GM18507 (cell line): ENCODE results near the gene DNAJB9.

Experiments
- DNase-seq: peaks from one replicate; pipeline ENCODE4 v3.0.0; 2011; ENCODE audit warnings: low read depth; ENCODE audit not compliant: insufficient read length; ENCODE audit errors: extremely low spot score
- FAIRE-seq: peaks from 2 replicates; lab custom pipeline; 2011; peaks lifted over from hg19 to GRCh38; lab: Jason Lieb, UNC

DNAJB9 gene

GRCh38 chr7:108561047-108561619 is 8.5 kb upstream of the DNAJB9 start:
- DNase-seq (no peak), FAIRE-seq (no peak)

- no peak for FAIRE-seq
- no peak for DNase-seq
These were observed 3.7 kb upstream of the DNAJB9 start for GRCh38 chr7:108565987-108566386.

DNA sequence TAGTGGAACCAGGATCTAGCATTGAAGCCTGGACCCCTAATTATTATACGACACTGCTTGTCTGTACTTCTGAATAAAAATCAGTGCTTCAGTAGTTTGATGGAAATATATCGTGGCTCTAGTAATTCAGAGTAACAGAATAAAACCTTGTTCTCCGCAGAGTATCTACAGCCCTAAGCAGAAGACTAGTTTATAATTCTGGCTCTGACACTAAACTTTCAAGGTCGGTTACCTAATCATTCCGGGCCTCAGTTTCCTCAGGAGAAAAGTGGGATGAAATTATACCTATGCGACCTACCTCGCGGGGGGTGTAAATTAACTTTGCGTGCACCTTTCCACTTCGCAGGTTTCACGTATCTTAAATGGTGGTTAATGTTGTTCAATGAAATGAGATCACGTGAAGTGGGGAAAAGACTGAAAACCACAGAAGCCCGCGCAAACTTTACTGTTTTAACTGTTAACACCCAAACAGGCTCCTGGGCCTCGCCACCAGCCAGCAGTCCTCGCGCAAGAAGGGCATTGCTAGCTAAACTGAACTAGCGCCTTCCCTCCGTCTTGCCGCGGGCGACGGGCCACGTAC is 783 bp upstream of the DNAJB9 start:
- FAIRE-seq (no peak), DNase-seq (no peak)

- DNase-seq (no peak), FAIRE-seq (peak; percentile 72)
These were observed 577 bp downstream of the DNAJB9 start for GRCh38 chr7:108570146-108570755.

- no peak for FAIRE-seq
- DNase-seq: no peak
These were observed 2.8 kb downstream of the DNAJB9 start for GRCh38 chr7:108572480-108572879.

DNA sequence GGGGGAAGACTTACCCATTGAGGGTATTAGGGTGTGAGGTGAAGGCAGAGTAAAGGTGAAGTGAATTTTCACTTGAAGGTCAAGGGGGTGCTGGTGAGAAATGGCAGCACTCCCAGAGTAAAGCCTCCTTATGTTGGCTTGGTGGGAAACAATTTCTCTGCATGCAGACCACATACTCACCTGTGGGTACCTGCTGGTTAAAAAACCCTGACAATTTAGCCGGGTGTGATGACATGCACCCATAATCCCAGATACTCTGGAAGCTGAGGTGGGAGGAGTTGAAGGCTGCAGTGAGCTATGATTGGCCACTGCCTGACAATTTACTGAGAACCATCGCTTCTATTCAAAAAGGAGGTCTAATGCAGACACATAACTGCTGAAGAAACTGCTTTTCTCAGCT is 5.5 kb downstream of the DNAJB9 start:
- FAIRE-seq: no peak
- no peak for DNase-seq

DNA sequence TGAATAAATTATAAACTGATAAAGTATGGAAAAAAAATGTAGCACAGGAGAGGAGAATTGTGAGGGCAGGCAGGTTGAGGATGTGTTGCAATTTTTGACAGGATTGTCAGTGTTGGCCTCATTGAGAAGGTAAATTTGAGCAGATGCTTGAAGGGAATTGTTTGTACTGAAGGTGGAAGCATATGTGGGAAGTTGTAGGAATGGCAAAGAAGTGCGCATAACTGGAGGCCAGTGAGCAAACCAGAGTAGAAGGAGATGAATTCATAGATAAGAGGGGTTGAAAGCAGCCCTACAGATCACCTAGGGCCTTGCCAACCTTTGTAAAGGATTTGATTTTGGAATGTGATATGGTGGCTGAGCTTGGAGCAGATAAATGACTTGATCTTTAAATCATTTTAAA is 6.4 kb downstream of the DNAJB9 start:
- FAIRE-seq: no peak

GRCh38 chr7:108578937-108579336 is 9.3 kb downstream of the DNAJB9 start:
- DNase-seq: no peak
- no peak for FAIRE-seq

More for the DNA sequence above, 6.4 kb downstream of the DNAJB9 start:
- no peak for DNase-seq

- DNase-seq (no peak), FAIRE-seq (no peak)
These were observed 10.6 kb downstream of the DNAJB9 start for GRCh38 chr7:108580298-108580697.

DNA sequence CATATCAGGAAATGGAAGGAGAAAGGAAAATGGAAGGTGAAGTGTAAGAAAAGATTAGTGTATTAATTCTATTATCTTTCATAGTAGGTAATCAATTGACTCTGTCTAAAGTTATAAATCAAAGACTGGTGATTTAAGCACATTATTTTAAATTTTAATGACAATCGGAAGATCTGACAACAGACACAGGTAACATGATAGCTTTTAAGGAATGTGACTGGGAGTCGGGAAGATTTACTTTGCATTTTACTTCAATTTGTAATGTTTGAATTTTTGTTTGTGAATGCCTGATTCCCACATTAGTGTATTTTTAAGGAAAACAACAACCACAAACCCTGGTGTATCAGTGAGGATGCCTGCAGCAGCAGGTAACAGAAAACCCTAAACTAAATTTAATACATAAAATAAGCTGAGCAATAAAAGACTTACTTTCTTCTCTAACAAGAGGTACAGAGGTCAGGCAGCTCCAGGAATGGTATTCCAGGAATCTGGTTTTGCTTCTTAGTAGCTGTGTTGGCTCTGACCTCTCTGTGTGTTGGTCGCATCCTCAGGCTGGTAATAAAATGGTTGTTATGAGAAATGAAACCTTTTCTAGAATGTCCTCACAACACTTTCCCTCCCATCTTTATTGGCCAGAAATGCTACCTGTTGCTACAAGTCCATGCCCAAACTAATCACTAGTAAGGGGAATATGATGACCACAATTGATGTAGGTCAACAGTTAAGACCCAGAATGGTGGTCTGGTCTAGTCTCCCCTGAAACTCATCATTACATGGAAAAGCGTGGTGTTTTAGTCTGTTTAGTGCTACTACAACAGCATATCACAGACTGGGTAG is 12.2 kb downstream of the DNAJB9 start:
- FAIRE-seq (no peak), DNase-seq (no peak)

- no peak for FAIRE-seq
- DNase-seq: no peak
These were observed 14.5 kb downstream of the DNAJB9 start for GRCh38 chr7:108584211-108584610.

- no peak for DNase-seq
- no peak for FAIRE-seq
These were observed 16.2 kb downstream of the DNAJB9 start for GRCh38 chr7:108585843-108586242.

- DNase-seq (no peak), FAIRE-seq (no peak)
These were observed 16.6 kb downstream of the DNAJB9 start for GRCh38 chr7:108586274-108586710.

GRCh38 chr7:108589199-108589598 is 19.5 kb downstream of the DNAJB9 start:
- DNase-seq (no peak), FAIRE-seq (no peak)

DNA sequence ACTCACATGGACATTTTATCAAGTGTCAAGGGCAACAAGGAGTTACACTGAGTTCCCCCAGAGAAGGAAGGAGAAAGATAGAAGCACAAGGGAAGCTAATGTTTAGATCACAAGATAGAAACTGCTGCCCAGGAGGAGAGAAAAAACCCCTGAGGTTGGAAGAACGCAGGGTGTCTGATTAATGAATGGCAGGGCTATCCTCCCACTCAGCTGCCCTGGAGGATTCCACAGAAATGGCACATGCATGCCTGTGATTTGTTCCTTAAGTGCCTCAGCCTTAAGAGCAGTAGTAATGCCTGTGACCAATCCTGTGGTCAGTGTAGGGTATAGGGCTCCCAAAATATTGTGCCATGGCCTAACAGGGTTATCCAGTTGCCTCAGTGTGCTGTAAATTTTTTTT is 20.2 kb downstream of the DNAJB9 start:
- FAIRE-seq (peak; percentile 15), DNase-seq (no peak)

DNA sequence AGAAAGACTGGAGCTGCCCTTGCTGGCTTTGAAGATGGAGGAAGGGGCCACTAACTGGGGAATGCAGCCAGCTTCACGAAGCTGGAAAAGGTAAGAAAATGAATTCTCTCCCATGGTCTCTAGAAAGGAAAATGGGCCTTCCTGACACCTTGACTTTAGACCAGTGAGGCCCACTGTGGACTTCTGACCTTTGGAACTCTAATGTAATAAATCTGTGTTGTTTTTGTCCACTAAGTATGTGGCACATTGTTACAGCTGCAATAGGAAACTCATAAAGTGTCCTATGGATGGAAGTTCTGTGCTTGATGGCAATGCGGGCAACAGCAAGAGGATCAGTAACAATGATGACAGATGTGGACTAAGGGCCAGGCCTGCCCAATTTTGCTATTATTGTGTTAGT is 20.9 kb downstream of the DNAJB9 start:
- DNase-seq (no peak), FAIRE-seq (no peak)

DNA sequence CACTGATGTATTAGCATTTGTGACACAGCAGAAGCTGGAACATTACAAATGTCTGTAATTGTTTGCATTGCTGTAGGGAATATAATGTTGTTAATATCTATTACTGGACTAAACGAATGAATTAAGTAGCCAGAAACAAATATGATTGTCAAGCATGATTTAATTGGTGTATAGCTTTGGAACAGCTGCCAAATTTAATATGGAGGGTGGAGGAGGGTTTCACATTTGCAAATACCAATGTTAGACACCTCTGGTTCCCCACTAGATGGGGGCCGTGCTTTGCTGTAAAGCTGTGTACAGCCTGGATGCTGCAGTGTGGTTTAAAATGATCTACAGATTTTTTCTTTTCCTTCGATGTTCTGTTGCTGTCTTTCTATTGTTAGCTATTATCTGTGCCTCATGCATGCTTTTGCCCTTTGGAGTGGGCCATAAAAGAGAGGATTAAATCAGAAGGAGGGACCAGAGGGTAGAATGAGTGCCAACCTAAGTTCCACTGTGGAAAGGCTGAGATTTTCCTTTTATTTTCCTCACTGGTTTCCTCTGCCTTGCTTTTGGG is 23.1 kb downstream of the DNAJB9 start:
- DNase-seq (no peak), FAIRE-seq (no peak)

DNA sequence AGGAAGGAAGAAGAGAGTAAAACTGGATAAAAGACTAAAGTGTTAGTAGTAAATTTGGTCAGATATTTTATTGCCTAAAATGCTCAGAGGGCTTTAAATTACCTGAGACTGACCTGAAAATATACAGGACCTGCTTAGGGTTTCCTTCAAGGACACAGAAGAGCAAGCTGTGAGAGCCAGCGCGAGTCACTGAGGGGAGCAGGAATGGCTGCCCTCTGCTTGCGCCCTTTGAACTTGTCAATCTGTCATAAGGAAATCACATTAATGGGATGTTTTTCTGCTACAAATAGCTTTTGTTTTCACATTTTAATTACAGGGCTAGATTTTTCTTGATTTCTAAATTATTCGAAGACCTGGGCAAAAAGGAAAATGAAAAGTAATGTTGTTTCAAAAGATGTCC is 26.9 kb downstream of the DNAJB9 start:
- FAIRE-seq: no peak

GRCh38 chr7:108598153-108598552 is 28.5 kb downstream of the DNAJB9 start:
- FAIRE-seq (no peak), DNase-seq (no peak)

More for the DNA sequence above, 26.9 kb downstream of the DNAJB9 start:
- DNase-seq: no peak

DNA sequence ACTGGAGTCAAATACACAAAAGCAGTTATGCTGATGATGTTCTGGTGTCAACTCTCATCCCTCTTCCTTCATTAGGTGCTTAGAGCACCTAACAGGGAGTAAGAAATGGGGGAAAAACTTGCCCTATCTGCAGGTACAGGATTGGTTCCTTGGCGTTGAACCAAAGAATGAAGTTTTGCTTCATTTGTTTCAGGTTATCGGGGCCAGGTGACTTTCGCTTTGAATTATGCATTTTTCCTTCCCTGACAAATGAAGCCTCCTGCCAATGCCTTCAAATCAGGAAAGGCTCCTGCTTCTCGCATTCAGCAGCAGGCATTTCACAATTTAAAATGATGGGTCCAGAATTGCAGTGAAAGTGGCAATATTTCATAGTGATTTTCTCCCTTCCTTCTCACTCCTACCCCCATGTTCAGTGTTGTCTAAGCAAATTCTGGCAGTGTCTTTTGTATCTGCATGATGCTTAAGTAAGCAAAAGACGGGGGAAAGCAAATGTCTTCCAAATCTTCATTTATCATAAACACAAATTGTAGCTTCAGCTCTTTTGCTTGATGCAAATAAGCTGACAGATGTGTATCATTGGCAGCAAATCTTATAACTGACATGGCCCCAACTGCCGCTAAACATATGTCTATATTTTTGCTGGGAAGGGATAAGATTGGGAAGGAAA is 29.4 kb downstream of the DNAJB9 start:
- no peak for DNase-seq
- FAIRE-seq: no peak
